GM23338 (cell line): ENCODE results near the gene RAPGEF4. TPM values are rescaled to one million over a fixed set of nuclear protein-coding genes. Genes with fewer than 3 reads are reported as not detected.

Experiments
- ATAC-seq: fragments of 200-7000 bp; cut with Tn5 transposase; 3 replicates; pipeline ENCODE4 v1.9.1; 2020
- DNase-seq: peaks from one replicate; pipeline ENCODE4 v3.0.0-alpha.2; 2015; ENCODE audit warnings: low spot score
- H2AFZ ChIP-seq: fragments of 200-600 bp; sonication (generic); 2 replicates; pipeline ENCODE4 v1.8.0; 2016; ENCODE audit warnings: antibody characterized with exemption, mild to moderate bottlenecking, moderate library complexity
- H3F3A ChIP-seq: fragments of 200-600 bp; sonication (generic); replicated peaks from 2 replicates; pipeline ENCODE4 v1.8.0; 2017; ENCODE audit warnings: antibody characterized with exemption, mixed run types, low read depth
- H3K27ac ChIP-seq: fragments of 200-600 bp; sonication (generic); 2 replicates; pipeline ENCODE4 v1.6.1; 2016; ENCODE audit warnings: low read depth
- H3K27me3 ChIP-seq: fragments of 200-600 bp; sonication (generic); 2 replicates; pipeline ENCODE4 v1.8.0; 2016; ENCODE audit warnings: mild to moderate bottlenecking, mixed run types, moderate library complexity; ENCODE audit not compliant: insufficient read depth
- H3K36me3 ChIP-seq: fragments of 200-600 bp; sonication (generic); 2 replicates; pipeline ENCODE4 v1.8.0; 2016; ENCODE audit warnings: mild to moderate bottlenecking; ENCODE audit not compliant: insufficient read depth
- H3K4me1 ChIP-seq: fragments of 200-600 bp; sonication (generic); 2 replicates; pipeline ENCODE4 v1.8.0; 2016; ENCODE audit warnings: mild to moderate bottlenecking, moderate library complexity; ENCODE audit not compliant: insufficient read depth
- H3K4me2 ChIP-seq: fragments of 200-600 bp; sonication (generic); 2 replicates; pipeline ENCODE4 v1.7.1; 2017; ENCODE audit warnings: mixed run types
- H3K4me3 ChIP-seq: fragments of 200-600 bp; sonication (generic); 2 replicates; pipeline ENCODE4 v1.6.1; 2016; ENCODE audit warnings: mixed run types
- H3K79me2 ChIP-seq: fragments of 200-600 bp; sonication (generic); replicated peaks from 2 replicates; pipeline ENCODE4 v1.8.0; 2017; ENCODE audit warnings: mild to moderate bottlenecking; ENCODE audit not compliant: insufficient read depth
- H3K9me2 ChIP-seq: fragments of 200-600 bp; sonication (generic); 2 replicates; pipeline ENCODE4 v1.8.0; 2017; ENCODE audit not compliant: insufficient read depth
- H4K20me1 ChIP-seq: fragments of 200-600 bp; sonication (generic); replicated peaks from 2 replicates; pipeline ENCODE4 v1.8.0; 2017; ENCODE audit warnings: mild to moderate bottlenecking; ENCODE audit not compliant: insufficient read depth
- H3K27ac Mint-ChIP-seq: 2 replicates; pipeline ENCODE4 v1.8.0; 2020; ENCODE audit warnings: inconsistent platforms, mild to moderate bottlenecking, moderate library complexity, mixed read lengths
- H3K27me3 Mint-ChIP-seq: 3 replicates; pipeline ENCODE4 v1.8.0; 2022; ENCODE audit warnings: low read depth, mild to moderate bottlenecking, moderate library complexity, mixed read lengths, inconsistent platforms; ENCODE audit not compliant: insufficient read depth, poor library complexity
- H3K36me3 Mint-ChIP-seq: 3 replicates; pipeline ENCODE4 v1.8.0; 2021; ENCODE audit warnings: low read depth, mild to moderate bottlenecking, inconsistent platforms, moderate library complexity, mixed read lengths
- H3K4me1 Mint-ChIP-seq: 3 replicates; pipeline ENCODE4 v1.8.0; 2020; ENCODE audit warnings: mild to moderate bottlenecking, inconsistent platforms, mixed read lengths
- H3K4me3 Mint-ChIP-seq: 3 replicates; pipeline ENCODE4 v1.8.0; 2021; ENCODE audit warnings: moderate library complexity, mild to moderate bottlenecking, inconsistent platforms, mixed read lengths
- H3K9me3 Mint-ChIP-seq: 3 replicates; pipeline ENCODE4 v1.8.0; 2020; ENCODE audit warnings: moderate library complexity, mild to moderate bottlenecking, inconsistent platforms, mixed read lengths
- CREB1 ChIP-seq: fragments of 250-450 bp; sonication (Bioruptor Pico); IDR thresholded peaks from 2 replicates; pipeline ENCODE4 v1.5.0; 2020; ENCODE audit warnings: low read depth, mild to moderate bottlenecking, moderate library complexity
- CTCF ChIP-seq, 2 experiments: fragments of 200-600 bp in 1 of 2; sonication (generic) in 1 of 2; conservative IDR thresholded peaks; 2 replicates each; pipeline versions ENCODE4 v1.5.1 to v1.6.1; 2016 to 2017; ENCODE audit warnings: antibody characterized with exemption in 2 of 2, low read depth in 2 of 2, mild to moderate bottlenecking in 2 of 2, moderate library complexity in 1 of 2
- ETS1 ChIP-seq: IDR thresholded peaks from 2 replicates; pipeline ENCODE4 v1.6.1; 2016; ENCODE audit warnings: antibody characterized with exemption
- EZH2 ChIP-seq: fragments of 200-600 bp; sonication (generic); IDR thresholded peaks from one replicate; pipeline ENCODE4 v1.8.0; 2017; ENCODE audit warnings: antibody characterized with exemption, mild to moderate bottlenecking, low read depth; ENCODE audit not compliant: unreplicated experiment
- EZH2phosphoT487 ChIP-seq: fragments of 200-600 bp; sonication (generic); IDR thresholded peaks from one replicate; pipeline ENCODE4 v1.8.1; 2018; ENCODE audit warnings: antibody characterized with exemption; ENCODE audit not compliant: unreplicated experiment
- JUNB ChIP-seq: IDR thresholded peaks from one replicate; pipeline ENCODE4 v1.6.1; 2016; ENCODE audit warnings: antibody characterized with exemption; ENCODE audit not compliant: unreplicated experiment
- NANOG ChIP-seq: IDR thresholded peaks from 2 replicates; pipeline ENCODE4 v1.6.1; 2016; ENCODE audit warnings: antibody characterized with exemption, borderline replicate concordance
- POLR2AphosphoS5 ChIP-seq: IDR thresholded peaks from 2 replicates; pipeline ENCODE4 v1.6.1; 2016; ENCODE audit warnings: antibody characterized with exemption, low read depth
- REST ChIP-seq: IDR thresholded peaks from one replicate; pipeline ENCODE4 v1.6.1; 2018; ENCODE audit warnings: antibody characterized with exemption; ENCODE audit not compliant: unreplicated experiment
- ZNF114 ChIP-seq: fragments of 250-450 bp; sonication (Bioruptor Pico); IDR thresholded peaks from 2 replicates; pipeline ENCODE4 v1.5.0; 2020; ENCODE audit warnings: mild to moderate bottlenecking, moderate library complexity
- ZNF331 ChIP-seq: fragments of 250-450 bp; sonication (Bioruptor Pico); IDR thresholded peaks from 2 replicates; pipeline ENCODE4 v1.5.0; 2020; ENCODE audit warnings: low read depth, mild to moderate bottlenecking, moderate library complexity
- ZNF462 ChIP-seq: fragments of 250-450 bp; sonication (Bioruptor Pico); IDR thresholded peaks from 2 replicates; pipeline ENCODE4 v1.5.0; 2020; ENCODE audit warnings: mild to moderate bottlenecking, moderate library complexity
- polyA plus RNA-seq: library from polyadenylated mRNA; unstranded; fragments of >200 nt; fragmentation: Nextera tagmentation; extraction: Ambion mirVana; gene quantifications from 2 replicates; pipeline ENCODE4 v1.2.1, GENCODE V29; 2016
- total RNA-seq: library from RNA; depleted of rRNA; stranded (reverse); fragments of >200 nt; shearing (Covaris generic); gene quantifications from 2 replicates; pipeline ENCODE4 v1.2.3, GENCODE V29; 2014

RAPGEF4 gene
- total and polyA plus RNA-seq, 2 experiments from 2014 or later = 1.7 to 4.7 TPM

- no peaks in the 10 kb centered on the region for H3K27me3 ChIP-seq
Measured at GRCh38 chr2:172931256-172931894, 195.7 kb downstream of the RAPGEF4 start.

More at GRCh38 chr2:172931256-172931894, 195.7 kb downstream of the RAPGEF4 start:
- Mint-ChIP-seq H3K27ac (peak overlapping the region; percentile 38), H3K9me3 (no peaks in the 10 kb centered on the region), H3K4me3 (peak overlapping the region; percentile 30; the same call in 1 of the 3 replicates), H3K27me3 (no peaks in the 10 kb centered on the region), H3K4me1 (peaks cover 18% of the 10 kb centered on the region), H3K36me3 (no peaks in the 10 kb centered on the region)
- Histone ChIP-seq H2AFZ (peak overlapping the region; percentile 40), H3K27ac (peak overlapping the region; percentile 36; the same call in 1 of the 2 replicates), H3K4me2 (peak overlapping the region; percentile 67), H3K36me3 (no peaks in the 10 kb centered on the region), H3K4me3 (peak overlapping the region; percentile 15; the same call in 1 of the 2 replicates), H3K4me1 (peaks cover 21% of the 10 kb centered on the region), H3K79me2 (no peaks in the 10 kb centered on the region), H3K9me2 (no peaks in the 10 kb centered on the region; the same call in 1 of the 2 replicates), H3F3A (no peaks in the 10 kb centered on the region), H4K20me1 (no peaks in the 10 kb centered on the region)
- ATAC-seq (peak; percentile 83), DNase-seq (peak; percentile 64)
- TF ChIP-seq JUNB (no peak), CREB1 (CRISPR knock-in tag) (no peak), POLR2AphosphoS5 (no peak), CTCF (conservative IDR thresholded peaks at IDR 0.05; ENCODE audit: low read depth in 2 of 2) (no peak), ZNF462 (CRISPR knock-in tag) (no peak), REST (no peak), EZH2phosphoT487 (no peak), ZNF114 (CRISPR knock-in tag) (no peak), EZH2 (no peak), ZNF331 (CRISPR knock-in tag) (no peak), NANOG (no peak), ETS1 (no peak)
